ENCODE measurements around the gene TASP1.

DNA sequence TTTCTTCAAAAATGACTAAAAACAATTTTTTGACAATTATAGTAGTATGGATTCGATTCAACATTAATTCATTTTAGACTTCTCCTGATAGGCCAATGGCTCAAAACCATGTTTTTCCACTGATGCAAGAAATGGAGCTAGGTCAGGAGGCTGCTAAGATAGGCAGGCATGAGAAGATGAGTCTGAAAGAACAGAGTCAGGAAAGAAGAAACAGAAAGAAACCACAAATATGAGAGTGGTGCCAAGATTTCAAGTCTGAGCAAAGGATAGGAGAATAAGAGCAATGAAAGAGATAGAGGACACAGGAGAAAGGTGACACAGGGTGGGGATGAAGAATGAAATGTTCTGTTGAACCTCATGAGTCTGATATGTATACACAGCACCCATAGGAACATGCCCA is 112.2 kb downstream of the TASP1 start:
- TF ChIP-seq, protein P1, sequence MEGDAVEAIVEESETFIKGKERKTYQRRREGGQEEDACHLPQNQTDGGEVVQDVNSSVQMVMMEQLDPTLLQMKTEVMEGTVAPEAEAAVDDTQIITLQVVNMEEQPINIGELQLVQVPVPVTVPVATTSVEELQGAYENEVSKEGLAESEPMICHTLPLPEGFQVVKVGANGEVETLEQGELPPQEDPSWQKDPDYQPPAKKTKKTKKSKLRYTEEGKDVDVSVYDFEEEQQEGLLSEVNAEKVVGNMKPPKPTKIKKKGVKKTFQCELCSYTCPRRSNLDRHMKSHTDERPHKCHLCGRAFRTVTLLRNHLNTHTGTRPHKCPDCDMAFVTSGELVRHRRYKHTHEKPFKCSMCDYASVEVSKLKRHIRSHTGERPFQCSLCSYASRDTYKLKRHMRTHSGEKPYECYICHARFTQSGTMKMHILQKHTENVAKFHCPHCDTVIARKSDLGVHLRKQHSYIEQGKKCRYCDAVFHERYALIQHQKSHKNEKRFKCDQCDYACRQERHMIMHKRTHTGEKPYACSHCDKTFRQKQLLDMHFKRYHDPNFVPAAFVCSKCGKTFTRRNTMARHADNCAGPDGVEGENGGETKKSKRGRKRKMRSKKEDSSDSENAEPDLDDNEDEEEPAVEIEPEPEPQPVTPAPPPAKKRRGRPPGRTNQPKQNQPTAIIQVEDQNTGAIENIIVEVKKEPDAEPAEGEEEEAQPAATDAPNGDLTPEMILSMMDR (IDR thresholded peaks at IDR 0.05), result no peak
- no peak for TF ChIP-seq POLR2A (IDR thresholded peaks at IDR 0.05)

All from Peyer's patch (tissue), 4 donors.